IMR-90 (cell line): Measurements from ENCODE around the gene CLDN15. TPM values are rescaled to one million over a fixed set of nuclear protein-coding genes. Genes with fewer than 3 reads are reported as not detected.

ENCODE experiments used
- ATAC-seq: fragments of 200-7000 bp; cut with Tn5 transposase; 2 replicates; pipeline ENCODE4 v1.9.1; 2020; ENCODE audit warnings: low read depth, mild to moderate bottlenecking, moderate library complexity
- Bru-seq: library from RNA; stranded (reverse); fragments of 400-500 nt; gene quantifications from one replicate; lab custom pipeline; 2021; lab: Mats Ljungman, UMichigan
- BruChase-seq, 2 experiments: library from RNA; stranded (reverse); fragments of 400-500 nt; gene quantifications; one replicate each; lab custom pipeline; 2021; lab: Mats Ljungman, UMichigan
- BruUV-seq: library from RNA; stranded (reverse); fragments of 400-500 nt; replicated peaks from 2 replicates; lab custom pipeline; 2021; lab: Mats Ljungman, UMichigan
- CTCF ChIA-PET: fragments of 300-600 bp; formaldehyde crosslinking; extraction: SDS; loops from one replicate; lab custom pipeline; 2021; ENCODE audit warnings: antibody characterized with exemption; lab: Yijun Ruan, JAX
- POLR2A ChIA-PET: fragments of 300-600 bp; sonication (Branson Sonifier 250); formaldehyde crosslinking; loops from one replicate; lab custom pipeline; 2022; ENCODE audit warnings: antibody characterized with exemption; ENCODE audit not compliant: unreplicated experiment; lab: Charles Lee
- DNase-seq: peaks from one replicate; pipeline ENCODE4 v3.0.0; 2013
- H2AFZ ChIP-seq: replicated peaks from 2 replicates; pipeline ENCODE3; 2013; ENCODE audit warnings: low read length, mild to moderate bottlenecking; ENCODE audit not compliant: poor library complexity
- H2AK5ac ChIP-seq: 2 replicates; pipeline ENCODE4 v1.6.1; 2013; ENCODE audit warnings: low read depth, low read length, inconsistent platforms
- H2AK9ac ChIP-seq: replicated peaks from 2 replicates; pipeline ENCODE3; 2013; ENCODE audit warnings: mild to moderate bottlenecking, low read depth, low read length, moderate library complexity; ENCODE audit not compliant: poor library complexity
- H2BK120ac ChIP-seq: 2 replicates; pipeline ENCODE4 v1.6.1; 2013; ENCODE audit warnings: low read depth, low read length, inconsistent platforms
- H2BK15ac ChIP-seq: 3 replicates; pipeline ENCODE4 v1.6.1; 2013; ENCODE audit warnings: low read depth, low read length, inconsistent platforms
- H2BK20ac ChIP-seq: 2 replicates; pipeline ENCODE4 v1.6.1; 2013; ENCODE audit warnings: low read depth, mild to moderate bottlenecking, inconsistent platforms, low read length, moderate library complexity
- H2BK5ac ChIP-seq: 2 replicates; pipeline ENCODE4 v1.6.1; 2013; ENCODE audit warnings: mild to moderate bottlenecking, low read depth, low read length, inconsistent platforms; ENCODE audit not compliant: poor library complexity, severe bottlenecking
- H3K14ac ChIP-seq: replicated peaks from 2 replicates; pipeline ENCODE4 v1.6.1; 2013; ENCODE audit warnings: low read depth, low read length, inconsistent platforms
- H3K18ac ChIP-seq: 2 replicates; pipeline ENCODE4 v1.6.1; 2013; ENCODE audit warnings: low read depth, low read length, control low read depth
- H3K23ac ChIP-seq: 2 replicates; pipeline ENCODE4 v1.6.1; 2013; ENCODE audit warnings: low read depth, low read length, inconsistent platforms
- H3K27ac ChIP-seq: 2 replicates; pipeline ENCODE4 v1.5.1; 2013; ENCODE audit warnings: mild to moderate bottlenecking, control low read depth, low read length; ENCODE audit not compliant: insufficient read depth
- H3K27me3 ChIP-seq: 2 replicates; pipeline ENCODE4 v1.6.1; 2013; ENCODE audit warnings: low read length; ENCODE audit not compliant: control insufficient read depth, insufficient read depth
- H3K36me3 ChIP-seq: 2 replicates; pipeline ENCODE4 v1.6.1; 2013; ENCODE audit warnings: low read length, mixed read lengths; ENCODE audit not compliant: control insufficient read depth, insufficient read depth
- H3K4ac ChIP-seq: 2 replicates; pipeline ENCODE4 v1.6.1; 2013; ENCODE audit warnings: low read depth, low read length, inconsistent platforms
- H3K4me1 ChIP-seq: 2 replicates; pipeline ENCODE4 v1.6.1; 2013; ENCODE audit warnings: low read length, mixed read lengths; ENCODE audit not compliant: control insufficient read depth, insufficient read depth
- H3K4me2 ChIP-seq: 2 replicates; pipeline ENCODE4 v1.6.1; 2013; ENCODE audit warnings: low read depth, mild to moderate bottlenecking, control low read depth, low read length, moderate library complexity
- H3K4me3 ChIP-seq: 2 replicates; pipeline ENCODE4 v1.5.1; 2013; ENCODE audit warnings: low read depth, mild to moderate bottlenecking, control low read depth, low read length, moderate library complexity; ENCODE audit not compliant: insufficient read depth
- H3K56ac ChIP-seq: 2 replicates; pipeline ENCODE4 v1.6.1; 2013; ENCODE audit warnings: low read length, inconsistent platforms; ENCODE audit not compliant: insufficient read depth; ENCODE audit errors: extremely low read depth
- H3K79me1 ChIP-seq, 2 experiments: 2 replicates each; pipeline ENCODE4 v1.6.1; 2013; ENCODE audit warnings: low read length in 2 of 2, inconsistent platforms in 1 of 2, low read depth in 1 of 2
- H3K9ac ChIP-seq: 2 replicates; pipeline ENCODE4 v1.6.1; 2013; ENCODE audit warnings: low read depth, low read length, control low read depth
- H3K9me1 ChIP-seq: 2 replicates; pipeline ENCODE4 v1.6.1; 2013; ENCODE audit warnings: low read length, inconsistent platforms; ENCODE audit not compliant: insufficient read depth
- H3K9me3 ChIP-seq: 2 replicates; pipeline ENCODE4 v1.6.1; 2013; ENCODE audit warnings: low read length; ENCODE audit not compliant: control insufficient read depth, insufficient read depth
- H4K20me1 ChIP-seq: 2 replicates; pipeline ENCODE4 v1.6.1; 2013; ENCODE audit warnings: low read length, inconsistent platforms; ENCODE audit not compliant: insufficient read depth
- H4K5ac ChIP-seq: 2 replicates; pipeline ENCODE4 v1.6.1; 2013; ENCODE audit warnings: mild to moderate bottlenecking, low read depth, low read length, control low read depth
- H4K8ac ChIP-seq, 2 experiments: 2 replicates each; pipeline ENCODE4 v1.6.1; 2013; ENCODE audit warnings: low read depth in 2 of 2, low read length in 2 of 2, control low read depth in 1 of 2, inconsistent platforms in 1 of 2
- H4K91ac ChIP-seq: 2 replicates; pipeline ENCODE4 v1.6.1; 2013; ENCODE audit warnings: low read depth, low read length, inconsistent platforms; ENCODE audit not compliant: insufficient read depth
- MAZ ChIP-seq: IDR thresholded peaks from 2 replicates; pipeline ENCODE4 v1.6.1; 2012; ENCODE audit warnings: low read depth, mild to moderate bottlenecking, low read length, improper control_type of control experiment, moderate library complexity, borderline replicate concordance
- RAD21 ChIP-seq: IDR thresholded peaks from 2 replicates; pipeline ENCODE4 v1.6.1; 2012; ENCODE audit warnings: low read length, improper control_type of control experiment
- WGBS, 2 experiments: methylation state at CpG; one replicate each; pipeline versions ENCODE4 v1.1.5 to v1.1.7; 2013; ENCODE audit warnings: missing lambda C conversion rate in 2 of 2; ENCODE audit not compliant: insufficient read length in 1 of 2; ENCODE audit errors: extremely low coverage in 2 of 2; 5-methylcytosine and 5-hydroxymethylcytosine counted together
- dilution Hi-C: fragments of 300-500 bp; cut with HindIII; formaldehyde crosslinking; loops from one replicate; pipeline ENCODE4 v1.14.3; 2018; ENCODE audit warnings: low sequenced_read_pairs; ENCODE audit not compliant: unreplicated experiment
- in situ Hi-C: fragments of 300-500 bp; cut with MboI; formaldehyde crosslinking; loops from 3 replicates; pipeline ENCODE4 v1.14.3; 2019; ENCODE audit warnings: low sequenced_read_pairs, inconsistent platforms, mixed read lengths
- intact Hi-C: fragments of 100-400 bp; cut with micrococcal nuclease; formaldehyde crosslinking; loops from 2 replicates; pipeline ENCODE4 v1.10.0; 2022
- long read RNA-seq: library from polyadenylated mRNA; unstranded; transcript quantifications from one replicate; pipeline ENCODE4 v2.0.0, GENCODE V29; 2021; ENCODE audit not compliant: unreplicated experiment
- polyA plus RNA-seq, 3 experiments: library from polyadenylated mRNA; depleted of rRNA; stranded (reverse); fragments of >200 nt; gene quantifications; 2 replicates each; pipeline ENCODE4 v1.2.3, GENCODE V29; 2012; ENCODE audit warnings: low replicate concordance in 1 of 3
- total RNA-seq: library from RNA; depleted of rRNA; stranded (reverse); fragments of >200 nt; gene quantifications from 2 replicates; pipeline ENCODE4 v1.2.3, GENCODE V29; 2012; rRNA removed

Gene CLDN15, protein sequence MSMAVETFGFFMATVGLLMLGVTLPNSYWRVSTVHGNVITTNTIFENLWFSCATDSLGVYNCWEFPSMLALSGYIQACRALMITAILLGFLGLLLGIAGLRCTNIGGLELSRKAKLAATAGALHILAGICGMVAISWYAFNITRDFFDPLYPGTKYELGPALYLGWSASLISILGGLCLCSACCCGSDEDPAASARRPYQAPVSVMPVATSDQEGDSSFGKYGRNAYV
- total RNA-seq (0.56 and 0.72 TPM in 2 replicates), polyA plus RNA-seq (2012; rRNA removed) (5.4 and 6.7 TPM in 2 replicates), Bru-seq, nascent RNA (percentile 54 among the genes with signal in this experiment), BruChase-seq, experiment 1, labeled RNA remaining after a 6-hour chase (percentile 68 among the genes with signal in this experiment), BruChase-seq, experiment 2, labeled RNA remaining after a 2-hour chase (percentile 70 among the genes with signal in this experiment)
- polyA plus RNA-seq (2012; cell fraction: cytosol; rRNA removed) = 3.5 and 4.6 TPM in 2 replicates
- 30.5 and 67.2 TPM in 2 replicates for polyA plus RNA-seq (2012; cell fraction: nucleus; rRNA removed; ENCODE audit: low replicate concordance)
- long read RNA-seq, partial matches to known transcripts = 1 of 2 reads
- long read RNA-seq, other reads (novel, unspliced or antisense) = 1 of 2 reads

DNA sequence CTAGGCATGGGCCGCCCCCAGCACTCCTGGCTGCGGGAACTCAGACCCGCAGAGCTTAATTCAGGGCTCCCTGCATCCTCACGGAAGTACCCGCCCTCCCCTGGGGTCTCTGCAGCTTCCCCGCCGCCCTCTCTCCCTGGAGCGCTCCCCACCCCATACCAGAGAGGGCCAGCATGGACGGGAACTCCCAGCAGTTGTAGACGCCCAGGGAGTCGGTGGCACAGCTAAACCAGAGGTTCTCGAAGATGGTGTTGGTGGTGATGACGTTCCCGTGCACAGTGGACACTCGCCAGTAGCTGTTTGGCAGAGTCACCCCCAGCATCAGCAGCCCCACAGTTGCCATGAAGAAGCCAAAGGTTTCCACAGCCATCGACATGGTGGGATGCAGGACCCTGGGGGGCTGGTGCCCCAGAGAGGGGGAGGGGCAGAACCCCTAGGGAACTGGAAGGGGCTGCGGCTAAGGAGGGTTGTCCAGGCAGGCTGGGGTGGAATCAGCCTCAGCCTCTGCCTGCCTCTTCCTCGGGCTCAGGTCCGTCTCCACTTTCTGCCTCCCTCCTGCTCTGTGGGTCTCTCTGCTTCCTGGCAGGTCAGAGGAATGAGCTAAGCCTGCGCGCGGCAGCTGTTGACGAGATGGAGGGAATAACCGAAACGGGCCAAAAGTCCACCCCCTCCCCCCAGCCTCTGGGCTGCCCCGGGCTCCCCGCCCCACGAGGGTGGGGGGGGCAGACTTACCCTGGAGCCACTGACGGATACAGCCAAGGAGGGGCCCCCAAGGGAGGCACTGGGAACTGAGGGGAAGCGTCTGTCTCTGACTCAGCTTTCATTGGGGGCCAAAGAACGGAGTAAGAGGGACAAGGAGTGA lies at the start of gene CLDN15:
TSS of gene CLDN15 (minus strand) at position 597 of the 862 bp plus-strand sequence. CDS start at position 376, 221 bp downstream.
- TF ChIP-seq RAD21 = no peak
- TF ChIP-seq MAZ = peak; percentile 59; the same call in 1 of the 2 replicates

More for the DNA sequence above, at the start of gene CLDN15:
- in situ Hi-C loops = no loop called here
- Histone ChIP-seq H3K9ac (no peak within 1 kb of the TSS), H2BK120ac (no peak within 1 kb of the TSS), H3K56ac (no peak within 1 kb of the TSS), H3K18ac (no peak within 1 kb of the TSS), H3K79me1 (peaks cover 0 to 30% of the 10 kb centered on the region in 2 experiments; a peak in 2 of 4 replicates), H3K27ac (peak within 1 kb of the TSS; percentile 19; the same call in 1 of the 2 replicates), H4K5ac (no peak within 1 kb of the TSS), H4K91ac (no peak within 1 kb of the TSS), H3K9me1 (no peaks in the 10 kb centered on the region; the same call in 1 of the 2 replicates), H3K4me1 (peaks cover 5% of the 10 kb centered on the region), H2AFZ (peak within 1 kb of the TSS; percentile 44), H3K23ac (peak within 1 kb of the TSS; percentile 49; the same call in 1 of the 2 replicates), H3K27me3 (no peaks in the 10 kb centered on the region), H3K4ac (peak within 1 kb of the TSS; percentile 25; the same call in 1 of the 2 replicates), H4K20me1 (peaks cover 6% of the 10 kb centered on the region), H2BK5ac (peak within 1 kb of the TSS; percentile 33), H3K4me2 (no peak within 1 kb of the TSS; the same call in 1 of the 2 replicates), H3K4me3 (no peak within 1 kb of the TSS), H2BK15ac (no peak within 1 kb of the TSS), H3K36me3 (peaks cover 34% of the 10 kb centered on the region), H3K9me3 (no peaks in the 10 kb centered on the region), H3K14ac (0 out of 2 replicates have a peak within 1 kb of the TSS, but pooled peaks have one; percentile 41), H4K8ac (peak within 1 kb of the TSS; percentile 2 to 27; a peak in 1 of 4 replicates), H2AK5ac (peak within 1 kb of the TSS; percentile 20), H2AK9ac (peak within 1 kb of the TSS; percentile 95), H2BK20ac (no peak within 1 kb of the TSS)
- dilution Hi-C loops = no loop called here
- ATAC-seq (peak; percentile 78), DNase-seq (peak; percentile 61)
- 0% methylated on average over 2 of the region's 31 CpGs; no CpG with 5 or more reads in 1 of the 2 experiments for WGBS, 2 experiments
- BruUV-seq = no TSS peak
- POLR2A ChIA-PET = interaction anchor here (0.5 to 0.6 kb wide), 2 partner anchors 661 to 1166 kb away, joined by 3 to 5 read pairs; no protein-coding TSS in a partner anchor
- intact Hi-C loops = no loop called here
- CTCF ChIA-PET = no interaction called here
